Upper lobe of right lung (tissue), 1 donor: ENCODE results near the gene CCDC63. TPM values are rescaled to one million over a fixed set of nuclear protein-coding genes. Genes with fewer than 3 reads are reported as not detected.

Experiments used
- ATAC-seq: fragments of 200-7000 bp; cut with Tn5 transposase; one replicate; pipeline ENCODE4 v1.9.1; 2020; ENCODE audit warnings: mild to moderate bottlenecking, moderate library complexity
- DNase-seq: peaks from one replicate; pipeline ENCODE4 v3.0.0-alpha.2; 2020
- H3K27ac ChIP-seq: fragments of 200-600 bp; one replicate; pipeline ENCODE4 v1.8.0; 2022
- H3K27me3 ChIP-seq: fragments of 200-600 bp; one replicate; pipeline ENCODE4 v1.8.0; 2022; ENCODE audit warnings: mild to moderate bottlenecking
- H3K36me3 ChIP-seq: fragments of 200-600 bp; one replicate; pipeline ENCODE4 v1.8.0; 2022
- H3K4me1 ChIP-seq: fragments of 200-600 bp; one replicate; pipeline ENCODE4 v1.8.0; 2022
- H3K4me3 ChIP-seq: fragments of 200-600 bp; one replicate; pipeline ENCODE4 v1.8.0; 2022; ENCODE audit warnings: mild to moderate bottlenecking
- H3K9me3 ChIP-seq: fragments of 200-600 bp; one replicate; pipeline ENCODE4 v1.8.0; 2022
- intact Hi-C: fragments of 100-400 bp; cut with DNase I; formaldehyde crosslinking; loops from one replicate; pipeline ENCODE4 v1.11.0; 2022
- long read RNA-seq: library from polyadenylated mRNA; unstranded; transcript quantifications from one replicate; pipeline ENCODE4 v2.0.0, GENCODE V29; 2021
- total RNA-seq: library from RNA; stranded (reverse); fragmentation: NEBNext Ultra II Directional; extraction: Animal tissue kit (Norgen Biotek cat#: 25700); gene quantifications from one replicate; pipeline ENCODE4 v1.2.1, GENCODE V29; 2021
- TF ChIP-seq, protein P1 (sequence below): fragments of 200-600 bp; IDR thresholded peaks from one replicate; pipeline ENCODE4 v1.8.0; 2022; ENCODE audit warnings: antibody characterized with exemption
- donor health status: DM: no; HTN: yes; CAD: no; lungs with severe emphysema.

The CCDC63 gene
- not detected for total RNA-seq
- long read RNA-seq = 0 reads

DNA sequence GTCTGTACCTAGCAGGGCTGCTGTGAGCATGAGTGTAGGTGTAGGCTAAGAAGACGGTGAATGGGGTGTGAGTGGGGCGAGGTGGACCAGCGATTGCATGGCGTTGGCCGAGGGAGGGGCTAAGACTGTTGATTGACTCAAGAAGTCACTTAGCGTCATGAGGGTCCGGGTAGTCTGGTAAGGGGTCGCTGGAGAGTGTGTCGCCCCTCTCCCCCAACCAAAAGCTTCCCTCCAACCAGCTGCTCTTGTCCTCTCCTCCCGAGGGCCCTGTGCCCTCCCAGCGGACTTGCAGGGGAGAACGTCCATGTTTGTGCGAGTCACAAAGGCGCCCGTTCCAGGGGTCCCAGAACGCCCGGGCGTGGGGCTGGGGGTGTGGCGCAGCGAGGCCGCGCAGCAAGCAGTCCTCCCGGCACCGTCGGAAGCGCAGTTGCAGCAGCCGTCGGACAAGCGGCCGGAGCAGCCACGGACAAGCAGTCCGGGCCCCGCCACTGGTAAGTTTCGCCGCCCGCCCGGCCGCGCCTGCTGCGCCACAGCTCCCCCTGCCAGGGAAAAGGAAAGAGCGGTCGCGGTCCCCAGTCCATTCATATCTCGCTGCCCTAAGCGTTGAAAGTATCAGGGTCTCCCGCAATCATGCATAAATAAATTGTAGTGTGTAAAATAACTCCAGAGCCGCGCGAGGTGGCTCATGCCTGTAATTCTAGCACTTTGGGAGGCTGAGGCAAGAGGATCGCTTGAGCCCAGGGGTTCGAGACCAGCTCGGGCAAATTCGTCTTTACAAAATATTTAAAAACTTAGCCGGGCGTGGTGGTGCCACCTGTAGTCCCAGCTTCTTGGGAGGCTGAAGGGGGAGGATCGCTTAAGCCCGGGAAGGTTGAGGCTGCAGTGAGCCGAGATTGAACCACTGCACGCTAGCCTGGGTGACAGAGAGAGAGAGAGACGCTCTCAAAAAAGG is at the start of gene CCDC63:
CCDC63 (plus strand) TSS at position 373 of the 952 bp plus-strand sequence. CDS start 5,968 bp downstream, outside the sequence.
- Histone ChIP-seq H3K9me3 (no peaks in the 10 kb centered on the region), H3K27ac (no peak within 1 kb of the TSS), H3K36me3 (no peaks in the 10 kb centered on the region), H3K4me1 (peaks cover 2% of the 10 kb centered on the region), H3K27me3 (peaks cover 20% of the 10 kb centered on the region), H3K4me3 (peak within 1 kb of the TSS; percentile 39)
- ATAC-seq (peak; percentile 86), DNase-seq (peak; percentile 77)
- TF ChIP-seq, protein P1, sequence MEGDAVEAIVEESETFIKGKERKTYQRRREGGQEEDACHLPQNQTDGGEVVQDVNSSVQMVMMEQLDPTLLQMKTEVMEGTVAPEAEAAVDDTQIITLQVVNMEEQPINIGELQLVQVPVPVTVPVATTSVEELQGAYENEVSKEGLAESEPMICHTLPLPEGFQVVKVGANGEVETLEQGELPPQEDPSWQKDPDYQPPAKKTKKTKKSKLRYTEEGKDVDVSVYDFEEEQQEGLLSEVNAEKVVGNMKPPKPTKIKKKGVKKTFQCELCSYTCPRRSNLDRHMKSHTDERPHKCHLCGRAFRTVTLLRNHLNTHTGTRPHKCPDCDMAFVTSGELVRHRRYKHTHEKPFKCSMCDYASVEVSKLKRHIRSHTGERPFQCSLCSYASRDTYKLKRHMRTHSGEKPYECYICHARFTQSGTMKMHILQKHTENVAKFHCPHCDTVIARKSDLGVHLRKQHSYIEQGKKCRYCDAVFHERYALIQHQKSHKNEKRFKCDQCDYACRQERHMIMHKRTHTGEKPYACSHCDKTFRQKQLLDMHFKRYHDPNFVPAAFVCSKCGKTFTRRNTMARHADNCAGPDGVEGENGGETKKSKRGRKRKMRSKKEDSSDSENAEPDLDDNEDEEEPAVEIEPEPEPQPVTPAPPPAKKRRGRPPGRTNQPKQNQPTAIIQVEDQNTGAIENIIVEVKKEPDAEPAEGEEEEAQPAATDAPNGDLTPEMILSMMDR = peak; percentile 52
- intact Hi-C loops = no loop called here

DNA sequence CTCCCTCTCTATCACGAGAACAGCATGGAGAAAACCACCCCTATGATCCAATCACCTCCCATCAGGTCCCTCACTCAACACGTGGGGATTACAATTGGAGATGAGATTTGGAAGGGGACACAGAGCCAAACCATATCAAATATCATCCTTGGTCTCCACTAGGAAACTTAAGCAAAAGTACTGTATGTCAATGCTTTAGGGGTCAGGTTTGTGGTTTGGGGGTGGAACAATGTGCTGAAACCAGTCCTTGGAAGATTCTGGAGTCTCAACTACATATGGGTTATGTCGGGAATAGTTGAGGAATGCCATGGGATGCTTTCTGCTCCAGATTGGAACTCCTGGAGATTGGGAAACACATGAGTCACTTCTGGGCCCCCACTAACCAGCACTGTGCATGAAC is 48.3 kb upstream of the CCDC63 start:
- no peak for ATAC-seq
- no peaks in the 10 kb centered on the region for H3K36me3 ChIP-seq
- no peaks in the 10 kb centered on the region for H3K27me3 ChIP-seq
- H3K4me1 ChIP-seq = no peaks in the 10 kb centered on the region
- DNase-seq = no peak
- no peak overlapping the region for H3K4me3 ChIP-seq
- TF ChIP-seq, protein P1 = no peak
- no peak overlapping the region for H3K27ac ChIP-seq
- no peaks in the 10 kb centered on the region for H3K9me3 ChIP-seq
- intact Hi-C loops = no loop called here

DNA sequence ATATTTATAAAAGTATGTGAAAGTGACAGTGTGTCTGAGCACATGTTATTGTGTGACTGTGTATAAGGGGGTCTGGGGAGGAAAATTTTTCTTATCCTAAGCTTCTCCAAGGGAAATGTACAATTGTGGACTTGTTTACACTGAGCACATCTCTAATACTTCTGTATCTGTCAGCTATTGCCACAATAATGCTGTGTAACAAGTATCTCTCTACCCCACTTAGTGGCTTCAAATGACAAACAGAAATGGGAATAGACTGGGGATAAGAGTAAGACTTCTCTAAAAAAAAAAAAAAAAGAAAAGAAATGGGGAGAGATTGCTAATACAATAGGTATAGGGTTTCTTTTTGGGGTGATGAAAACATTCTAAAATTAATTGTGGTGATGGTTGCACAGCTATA is 44.3 kb upstream of the CCDC63 start:
- H3K27ac ChIP-seq = no peak overlapping the region
- intact Hi-C loops = no loop called here
- no peaks in the 10 kb centered on the region for H3K36me3 ChIP-seq
- no peak for DNase-seq
- H3K4me3 ChIP-seq = no peak overlapping the region
- H3K4me1 ChIP-seq = no peaks in the 10 kb centered on the region
- H3K9me3 ChIP-seq = peaks cover 4% of the 10 kb centered on the region
- TF ChIP-seq, protein P1 = no peak
- no peaks in the 10 kb centered on the region for H3K27me3 ChIP-seq
- no peak for ATAC-seq

DNA sequence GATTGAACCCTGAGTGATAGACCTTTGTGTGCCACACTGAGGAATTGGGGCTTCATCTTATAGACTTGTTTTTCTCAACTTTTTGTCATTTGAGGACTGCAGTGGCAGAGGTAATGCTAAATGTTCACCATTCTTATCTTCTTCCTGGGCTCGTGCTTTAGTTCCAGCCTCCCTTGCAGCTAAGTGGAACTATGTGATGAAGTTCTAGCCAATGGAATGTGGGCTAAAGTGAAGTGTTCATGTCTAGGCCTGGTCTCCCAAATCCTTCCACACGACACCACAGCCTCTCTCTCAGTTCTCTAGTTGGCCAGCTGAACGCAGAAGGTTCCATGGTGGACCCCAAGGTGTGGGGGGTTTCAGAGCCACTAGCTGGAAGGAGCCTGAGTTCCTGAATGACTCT is 42.4 kb upstream of the CCDC63 start:
- DNase-seq (no peak), ATAC-seq (no peak)
- TF ChIP-seq, protein P1 = no peak
- Histone ChIP-seq H3K9me3 (peaks cover 4% of the 10 kb centered on the region), H3K36me3 (no peaks in the 10 kb centered on the region), H3K4me1 (no peaks in the 10 kb centered on the region), H3K4me3 (no peak overlapping the region), H3K27me3 (no peaks in the 10 kb centered on the region), H3K27ac (no peak overlapping the region)
- intact Hi-C loops = no loop called here

DNA sequence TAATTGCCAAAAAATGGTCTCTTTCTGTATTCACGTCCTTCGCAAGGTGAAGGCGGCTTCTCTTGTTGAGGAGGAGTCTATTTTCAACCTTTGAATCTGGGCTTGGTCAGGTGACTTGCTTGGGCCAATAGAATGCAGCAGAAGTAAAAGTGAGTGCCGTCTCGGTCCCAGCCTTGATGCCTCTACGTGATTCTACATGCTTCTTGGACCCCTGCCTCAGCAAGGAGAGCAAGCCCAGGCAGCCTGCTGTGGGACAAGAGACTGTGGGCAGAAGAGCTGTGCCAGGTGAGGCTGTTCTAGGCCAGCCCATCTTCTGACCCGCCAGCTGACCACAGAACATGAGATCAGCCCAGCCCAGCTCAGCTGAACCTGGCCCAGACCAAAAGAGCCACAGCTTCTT is 39.1 kb upstream of the CCDC63 start:
- no peaks in the 10 kb centered on the region for H3K4me1 ChIP-seq
- H3K27ac ChIP-seq = no peak overlapping the region
- ATAC-seq (no peak), DNase-seq (no peak)
- no peak overlapping the region for H3K4me3 ChIP-seq
- intact Hi-C loops = no loop called here
- peaks cover 4% of the 10 kb centered on the region for H3K9me3 ChIP-seq
- TF ChIP-seq, protein P1 = no peak
- no peaks in the 10 kb centered on the region for H3K36me3 ChIP-seq
- no peaks in the 10 kb centered on the region for H3K27me3 ChIP-seq
